ENCODE results near the gene MCC. TPM values are rescaled to one million over a fixed set of nuclear protein-coding genes. Genes with fewer than 3 reads are reported as not detected.

The MCC gene
- total RNA-seq, 1 donor from 2014 or later: 20.6 TPM

- intact Hi-C loops (cut with DNase I): no loop called here
Measured at GRCh38 chr5:113333411-113333810, 154.8 kb downstream of the MCC start.

GRCh38 chr5:113331209-113331551 lies 157.1 kb downstream of the MCC start:
- H3K27ac ChIP-seq: no peak overlapping the region
- intact Hi-C loops (cut with DNase I): no loop called here

More at GRCh38 chr5:113333411-113333810, 154.8 kb downstream of the MCC start:
- no peak for TF ChIP-seq CTCF (IDR thresholded peaks at IDR 0.05)
- DNase-seq (no peak), ATAC-seq (no peak)
- Histone ChIP-seq H3K9me3 (no peaks in the 10 kb centered on the region), H3K27ac (no peak overlapping the region), H3K4me1 (peaks cover 12% of the 10 kb centered on the region), H3K27me3 (ENCODE audit: low read depth) (no peaks in the 10 kb centered on the region), H3K4me3 (no peak overlapping the region), H3K36me3 (no peaks in the 10 kb centered on the region)

GRCh38 chr5:113330533-113331208 lies 157.6 kb downstream of the MCC start:
- peak; percentile 59 to 62 for ATAC-seq

More at GRCh38 chr5:113331209-113331551, 157.1 kb downstream of the MCC start:
- Histone ChIP-seq H3K4me1 (peaks cover 12% of the 10 kb centered on the region), H3K27me3 (ENCODE audit: low read depth) (no peaks in the 10 kb centered on the region), H3K4me3 (no peak overlapping the region), H3K36me3 (no peaks in the 10 kb centered on the region), H3K9me3 (no peaks in the 10 kb centered on the region)
- peak in 1 of 2 donors; percentile 30 for ATAC-seq
- DNase-seq: no peak
- TF ChIP-seq CTCF (IDR thresholded peaks at IDR 0.05): no peak

GRCh38 chr5:113329981-113330380 lies 158.3 kb downstream of the MCC start:
- Histone ChIP-seq H3K4me3 (no peak overlapping the region), H3K4me1 (peaks cover 12% of the 10 kb centered on the region), H3K36me3 (no peaks in the 10 kb centered on the region), H3K9me3 (no peaks in the 10 kb centered on the region), H3K27me3 (ENCODE audit: low read depth) (no peaks in the 10 kb centered on the region), H3K27ac (no peak overlapping the region)
- DNase-seq (no peak), ATAC-seq (no peak)
- TF ChIP-seq CTCF (IDR thresholded peaks at IDR 0.05): no peak
- intact Hi-C loops (cut with DNase I): no loop called here

More at GRCh38 chr5:113330533-113331208, 157.6 kb downstream of the MCC start:
- H3K4me1 ChIP-seq: peaks cover 12% of the 10 kb centered on the region
- H3K4me3 ChIP-seq: no peak overlapping the region
- no peaks in the 10 kb centered on the region for H3K9me3 ChIP-seq
- intact Hi-C loops (cut with DNase I): no loop called here
- no peaks in the 10 kb centered on the region for H3K36me3 ChIP-seq
- H3K27ac ChIP-seq: no peak overlapping the region
- TF ChIP-seq CTCF (IDR thresholded peaks at IDR 0.05): peak; percentile 49
- no peak for DNase-seq
- H3K27me3 ChIP-seq (ENCODE audit: low read depth): no peaks in the 10 kb centered on the region

GRCh38 chr5:113325054-113325453 lies 163.2 kb downstream of the MCC start:
- H3K36me3 ChIP-seq: no peaks in the 10 kb centered on the region
- intact Hi-C loops (cut with DNase I): no loop called here
- ATAC-seq (no peak), DNase-seq (no peak)
- H3K9me3 ChIP-seq: no peaks in the 10 kb centered on the region
- H3K27me3 ChIP-seq (ENCODE audit: low read depth): no peaks in the 10 kb centered on the region
- no peak for TF ChIP-seq CTCF (IDR thresholded peaks at IDR 0.05)
- no peak overlapping the region for H3K4me3 ChIP-seq
- H3K4me1 ChIP-seq: peaks cover 11% of the 10 kb centered on the region
- H3K27ac ChIP-seq: no peak overlapping the region
